HFF-Myc (cell line): ENCODE results near the gene NPC1.
"Not testable (repeated sequence)": the region's sequence is repeated elsewhere in the genome, so short reads cannot be mapped to it uniquely, and the experiment has no call there.

Experiments
- DNase-seq: peaks from one replicate; pipeline ENCODE4 v3.0.0-alpha.2; 2011; ENCODE audit warnings: low read depth; ENCODE audit errors: extremely low read depth
- H3K4me3 ChIP-seq: replicated peaks from 2 replicates; pipeline ENCODE4 v1.5.1; 2011; ENCODE audit warnings: low read depth, mild to moderate bottlenecking, control low read depth, low read length
- TF ChIP-seq, protein P1 (sequence below): IDR thresholded peaks from 2 replicates; pipeline ENCODE4 v1.5.1; 2012; ENCODE audit warnings: mild to moderate bottlenecking, low read depth, low read length, control low read depth; ENCODE audit errors: missing control alignments

Gene NPC1

DNA sequence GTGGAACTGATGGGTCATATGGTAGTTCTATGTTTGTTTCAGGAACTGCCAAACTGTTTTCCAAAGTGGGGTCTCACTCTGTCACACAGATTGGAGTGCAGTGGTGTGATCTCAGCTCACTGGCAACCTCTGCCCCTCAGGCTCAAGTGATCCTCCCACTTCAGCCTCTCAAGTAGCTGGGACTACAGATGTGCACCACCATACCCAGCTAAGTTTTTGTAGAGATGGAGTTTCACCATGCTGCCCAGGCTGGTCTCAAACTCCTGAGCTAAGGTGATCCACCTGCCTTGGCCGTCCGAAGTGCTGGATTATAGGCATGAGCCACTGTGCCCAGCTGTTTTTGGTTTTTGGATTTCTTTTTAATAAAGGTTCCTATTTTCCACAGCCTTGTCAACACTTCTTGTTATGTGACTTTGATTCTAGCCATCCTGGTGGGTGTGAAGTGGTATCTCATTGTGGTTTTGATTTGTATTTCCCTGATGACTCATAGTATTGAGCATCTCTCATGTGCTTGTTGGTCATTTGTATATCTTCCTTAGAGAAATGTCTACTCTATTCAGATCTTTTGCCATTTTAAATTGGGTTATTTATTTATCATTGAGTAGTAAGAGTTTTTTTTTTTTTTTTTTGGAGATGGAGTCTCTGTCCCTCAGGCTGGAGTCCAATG lies 22.8 kb downstream of the NPC1 start:
- no peak overlapping the region for H3K4me3 ChIP-seq
- no peak for DNase-seq
- TF ChIP-seq, protein P1, sequence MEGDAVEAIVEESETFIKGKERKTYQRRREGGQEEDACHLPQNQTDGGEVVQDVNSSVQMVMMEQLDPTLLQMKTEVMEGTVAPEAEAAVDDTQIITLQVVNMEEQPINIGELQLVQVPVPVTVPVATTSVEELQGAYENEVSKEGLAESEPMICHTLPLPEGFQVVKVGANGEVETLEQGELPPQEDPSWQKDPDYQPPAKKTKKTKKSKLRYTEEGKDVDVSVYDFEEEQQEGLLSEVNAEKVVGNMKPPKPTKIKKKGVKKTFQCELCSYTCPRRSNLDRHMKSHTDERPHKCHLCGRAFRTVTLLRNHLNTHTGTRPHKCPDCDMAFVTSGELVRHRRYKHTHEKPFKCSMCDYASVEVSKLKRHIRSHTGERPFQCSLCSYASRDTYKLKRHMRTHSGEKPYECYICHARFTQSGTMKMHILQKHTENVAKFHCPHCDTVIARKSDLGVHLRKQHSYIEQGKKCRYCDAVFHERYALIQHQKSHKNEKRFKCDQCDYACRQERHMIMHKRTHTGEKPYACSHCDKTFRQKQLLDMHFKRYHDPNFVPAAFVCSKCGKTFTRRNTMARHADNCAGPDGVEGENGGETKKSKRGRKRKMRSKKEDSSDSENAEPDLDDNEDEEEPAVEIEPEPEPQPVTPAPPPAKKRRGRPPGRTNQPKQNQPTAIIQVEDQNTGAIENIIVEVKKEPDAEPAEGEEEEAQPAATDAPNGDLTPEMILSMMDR, result no peak

- DNase-seq, result no peak
- TF ChIP-seq, protein P1, result no peak
- H3K4me3 ChIP-seq, result no peak overlapping the region
Observed at GRCh38 chr18:23560186-23560585, 26.1 kb downstream of the NPC1 start.

GRCh38 chr18:23557511-23557910 lies 28.8 kb downstream of the NPC1 start:
- not testable (repeated sequence) for H3K4me3 ChIP-seq, DNase-seq

DNA sequence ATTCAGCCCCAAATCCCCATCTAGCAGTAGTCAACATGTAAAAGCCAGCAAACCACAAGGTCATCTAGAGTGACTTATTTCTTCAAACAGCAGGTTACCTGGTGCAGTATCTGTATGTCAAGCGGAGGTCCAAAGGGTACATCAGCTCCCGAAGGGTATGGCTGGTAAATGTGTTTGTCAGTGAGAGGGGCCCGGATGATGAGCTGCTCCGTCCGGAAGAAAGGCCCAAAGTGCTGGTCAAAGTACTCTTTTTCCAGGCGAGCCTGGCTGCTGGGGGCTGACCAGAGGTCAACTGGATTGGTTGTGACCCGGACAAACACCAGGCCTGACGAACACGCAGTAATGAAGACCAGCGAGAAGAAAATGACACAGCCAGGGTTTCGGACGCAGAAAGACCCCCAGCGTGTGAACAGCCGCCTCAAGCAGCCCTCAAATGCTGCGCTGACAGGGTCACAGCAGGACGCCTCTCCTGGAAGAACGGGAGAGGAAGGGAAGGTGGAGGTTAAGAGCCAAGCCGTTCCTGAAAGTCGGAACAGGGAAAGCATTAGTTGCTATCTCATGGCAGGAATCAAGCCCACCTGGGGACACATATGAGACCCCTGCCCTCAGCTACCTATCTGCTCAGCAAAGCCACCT lies 30.0 kb downstream of the NPC1 start:
- DNase-seq, result no peak
- H3K4me3 ChIP-seq, result no peak overlapping the region
- TF ChIP-seq, protein P1, result no peak

DNA sequence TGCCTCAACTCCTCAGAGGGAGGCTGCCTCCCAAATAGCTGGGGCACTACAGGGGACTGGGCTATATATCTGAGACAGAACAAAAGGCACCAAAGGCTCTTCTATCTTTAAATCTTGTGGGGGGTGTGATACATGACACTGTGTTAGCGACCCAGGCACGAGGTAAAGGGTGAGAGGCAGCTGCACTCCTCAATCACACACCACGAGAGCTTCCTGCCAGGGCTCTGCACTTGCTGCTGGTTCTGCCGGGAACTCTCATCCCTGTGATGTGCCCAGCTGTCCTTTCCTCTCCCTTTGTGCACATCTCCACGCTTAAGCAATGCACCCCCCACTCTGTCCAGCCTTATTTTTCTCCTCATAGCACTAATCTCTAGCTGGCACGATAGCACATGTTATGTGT lies 32.4 kb downstream of the NPC1 start:
- no peak overlapping the region for H3K4me3 ChIP-seq
- DNase-seq, result no peak
- TF ChIP-seq, protein P1, result no peak

- no peak overlapping the region for H3K4me3 ChIP-seq
- no peak for DNase-seq
- TF ChIP-seq, protein P1, result no peak
Observed at GRCh38 chr18:23552505-23552904, 33.8 kb downstream of the NPC1 start.

DNA sequence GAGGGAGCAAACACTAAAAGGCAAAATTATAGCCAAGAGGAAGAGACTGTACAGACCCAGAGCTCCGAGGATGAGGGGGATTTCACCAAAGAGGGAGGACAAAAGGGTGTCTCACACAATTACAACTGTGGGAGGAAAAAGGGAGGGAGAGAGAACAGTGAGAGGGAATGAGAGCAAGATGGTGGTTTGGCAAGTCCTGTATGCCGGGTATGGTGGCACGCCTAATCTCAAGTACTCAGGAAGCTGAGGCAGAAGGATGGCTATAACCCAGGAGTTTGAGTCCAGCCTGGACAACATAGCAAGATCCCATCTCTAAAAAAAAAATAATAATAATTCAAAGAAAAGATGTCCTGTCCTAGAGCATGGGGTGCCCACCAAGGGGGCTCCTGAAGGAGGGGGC lies 34.3 kb downstream of the NPC1 start:
- DNase-seq, result no peak
- no peak overlapping the region for H3K4me3 ChIP-seq
- TF ChIP-seq, protein P1, result no peak
